CD1c-positive myeloid dendritic cell (primary cell): ENCODE results near the gene SLC12A8.

Source experiments
- DNase-seq: peaks from one replicate; pipeline ENCODE4 v3.0.0-alpha.2; 2016; ENCODE audit errors: extremely low spot score

SLC12A8 gene

GRCh38 chr3:125054449-125055329 lies 157.9 kb downstream of the SLC12A8 start:
- DNase-seq: peak; percentile 45

- DNase-seq: no peak
Measured at GRCh38 chr3:125054062-125054448, 158.5 kb downstream of the SLC12A8 start.

GRCh38 chr3:125053304-125053699 lies 159.2 kb downstream of the SLC12A8 start:
- no peak for DNase-seq

- no peak for DNase-seq
Measured at GRCh38 chr3:125052624-125053303, 159.8 kb downstream of the SLC12A8 start.

- DNase-seq: peak; percentile 31
Measured at GRCh38 chr3:125051715-125052581, 160.6 kb downstream of the SLC12A8 start.

- no peak for DNase-seq
Measured at GRCh38 chr3:125051205-125051604, 161.3 kb downstream of the SLC12A8 start.

- DNase-seq: no peak
Measured at GRCh38 chr3:125050488-125051090, 162.0 kb downstream of the SLC12A8 start.

GRCh38 chr3:125048282-125048681 lies 164.3 kb downstream of the SLC12A8 start:
- no peak for DNase-seq

GRCh38 chr3:125045965-125046364 lies 166.6 kb downstream of the SLC12A8 start:
- DNase-seq: no peak

GRCh38 chr3:125045194-125045593 lies 167.4 kb downstream of the SLC12A8 start:
- no peak for DNase-seq

GRCh38 chr3:125043599-125044151 lies 168.9 kb downstream of the SLC12A8 start:
- no peak for DNase-seq

GRCh38 chr3:125042725-125043406 lies 169.7 kb downstream of the SLC12A8 start:
- no peak for DNase-seq

GRCh38 chr3:125039131-125040100 lies 173.1 kb downstream of the SLC12A8 start:
- DNase-seq: no peak

GRCh38 chr3:125037498-125038150 lies 174.9 kb downstream of the SLC12A8 start:
- DNase-seq: no peak

GRCh38 chr3:125035217-125035616 lies 177.3 kb downstream of the SLC12A8 start:
- DNase-seq: no peak

GRCh38 chr3:125033616-125034015 lies 178.9 kb downstream of the SLC12A8 start:
- DNase-seq: no peak

- DNase-seq: no peak
Measured at GRCh38 chr3:125033135-125033534, 179.4 kb downstream of the SLC12A8 start.

- DNase-seq: no peak
Measured at GRCh38 chr3:125032683-125033082, 179.9 kb downstream of the SLC12A8 start.
